GM12872 (cell line): Measurements from ENCODE around the gene SBNO2.

Source experiments
- CTCF ChIP-seq: IDR thresholded peaks from 3 replicates; pipeline ENCODE4 v1.5.1; 2011; ENCODE audit warnings: low read depth, mild to moderate bottlenecking, low read length, moderate library complexity; ENCODE audit not compliant: insufficient read depth

SBNO2 gene

GRCh38 chr19:1101337-1101698, 72.8 kb downstream of the SBNO2 start:
- no peak for TF ChIP-seq CTCF

- TF ChIP-seq CTCF, result no peak
Observed at GRCh38 chr19:1098177-1099051, 75.7 kb downstream of the SBNO2 start.

GRCh38 chr19:1097810-1098176, 76.3 kb downstream of the SBNO2 start:
- no peak for TF ChIP-seq CTCF

- no peak for TF ChIP-seq CTCF
Observed at GRCh38 chr19:1094978-1095701, 78.9 kb downstream of the SBNO2 start, which contains the start of gene POLR2E. TSS of gene POLR2E (minus strand) at chr19:1095375. CDS start at chr19:1095315, 60 bp downstream.

- no peak for TF ChIP-seq CTCF
Observed at GRCh38 chr19:1094655-1094977, 79.5 kb downstream of the SBNO2 start.

- TF ChIP-seq CTCF, result no peak
Observed at GRCh38 chr19:1093811-1094553, 80.1 kb downstream of the SBNO2 start.

GRCh38 chr19:1093330-1093729, 80.7 kb downstream of the SBNO2 start:
- no peak for TF ChIP-seq CTCF
